HL-60 (cell line): ENCODE results near the gene SPAG17.

ENCODE experiments used
- CTCF ChIP-seq: IDR thresholded peaks from one replicate; pipeline ENCODE4 v1.5.1; 2011; ENCODE audit warnings: low read length, control low read depth, inconsistent platforms; ENCODE audit not compliant: insufficient read depth
- GABPA ChIP-seq: IDR thresholded peaks from 2 replicates; pipeline ENCODE4 v1.6.1; 2012; ENCODE audit warnings: low read depth
- POLR2AphosphoS5 ChIP-seq: IDR thresholded peaks from 2 replicates; pipeline ENCODE4 v1.6.1; 2012; ENCODE audit warnings: low read depth
- REST ChIP-seq: IDR thresholded peaks from 2 replicates; pipeline ENCODE4 v1.6.1; 2012; ENCODE audit warnings: low read depth; ENCODE audit not compliant: insufficient replicate concordance

GRCh38 chr1:118039170-118039569, 145.9 kb downstream of the SPAG17 start:
- TF ChIP-seq CTCF (no peak), POLR2AphosphoS5 (no peak), REST (peak; percentile 45), GABPA (no peak)
